Endothelial cell of umbilical vein (primary cell): ENCODE data around the gene MVK. TPM values are rescaled to one million over a fixed set of nuclear protein-coding genes. Genes with fewer than 3 reads are reported as not detected.

Experiments used
- BruUV-seq: library from RNA; stranded (reverse); fragments of 400-500 nt; replicated peaks from 2 replicates; lab custom pipeline; 2021; lab: Mats Ljungman, UMichigan
- CTCF ChIA-PET: fragments of 300-600, 350-600 bp; sonication (Branson Sonifier 250); formaldehyde crosslinking; loops from one replicate; lab custom pipeline; 2021; ENCODE audit warnings: antibody characterized with exemption, inconsistent platforms; lab: Charles Lee
- POLR2A ChIA-PET: fragments of 300-600, 350-600 bp; sonication (Branson Sonifier 250); formaldehyde crosslinking; loops from one replicate; lab custom pipeline; 2021; ENCODE audit warnings: antibody characterized with exemption, inconsistent platforms; lab: Charles Lee
- DNase-seq: peaks from one replicate; pipeline ENCODE4 v3.0.0-alpha.2; 2011; ENCODE audit warnings: low read depth, low spot score
- FAIRE-seq: peaks from 2 replicates; lab custom pipeline; 2011; peaks lifted over from hg19 to GRCh38; lab: Jason Lieb, UNC
- H2AFZ ChIP-seq: 2 replicates; pipeline ENCODE4 v1.6.0; 2012; ENCODE audit warnings: low read depth, low read length, control low read depth, inconsistent platforms
- H3K27ac ChIP-seq: 2 replicates; pipeline ENCODE4 v1.5.1; 2011; ENCODE audit warnings: low read depth, mild to moderate bottlenecking, control low read depth, low read length, moderate library complexity; ENCODE audit not compliant: insufficient read depth
- H3K27me3 ChIP-seq, 2 experiments: 2 replicates each; pipeline versions ENCODE4 v1.6.0 to v1.6.1; 2011; ENCODE audit warnings: low read length in 2 of 2, mixed read lengths in 1 of 2; ENCODE audit not compliant: control insufficient read depth in 2 of 2, insufficient read depth in 2 of 2
- H3K36me3 ChIP-seq, 2 experiments: 2 replicates in 1 of 2; 3 replicates in 1 of 2; pipeline ENCODE4 v1.5.1; 2011; ENCODE audit warnings: low read length in 2 of 2, mild to moderate bottlenecking in 1 of 2, moderate library complexity in 1 of 2; ENCODE audit not compliant: control insufficient read depth in 2 of 2, insufficient read depth in 2 of 2; ENCODE audit errors: extremely low read depth in 1 of 2
- H3K4me1 ChIP-seq: 3 replicates; pipeline ENCODE4 v1.5.1; 2011; ENCODE audit warnings: mild to moderate bottlenecking, low read length; ENCODE audit not compliant: control insufficient read depth, insufficient read depth; ENCODE audit errors: extremely low read depth
- H3K4me2 ChIP-seq: 2 replicates; pipeline ENCODE4 v1.6.1; 2011; ENCODE audit warnings: low read length, control low read depth, mixed read lengths; ENCODE audit not compliant: insufficient read depth
- H3K4me3 ChIP-seq, 3 experiments: fragments of 200-600 bp in 1 of 3; sonication (generic), shearing (Covaris generic) in 1 of 3; replicated peaks in 1 of 3; 2 replicates each; pipeline ENCODE4 v1.5.1; 2011 to 2016; ENCODE audit warnings: control low read depth in 3 of 3, low read length in 3 of 3, mild to moderate bottlenecking in 2 of 3, inconsistent platforms in 1 of 3, low read depth in 1 of 3, moderate library complexity in 1 of 3; ENCODE audit not compliant: insufficient read depth in 1 of 3
- H3K79me2 ChIP-seq: 2 replicates; pipeline ENCODE4 v1.6.0; 2012; ENCODE audit warnings: low read length, inconsistent platforms; ENCODE audit not compliant: control insufficient read depth, insufficient read depth
- H3K9ac ChIP-seq: replicated peaks from 2 replicates; pipeline ENCODE3; 2011; ENCODE audit warnings: low read length, control low read depth; ENCODE audit not compliant: insufficient read depth; ENCODE audit errors: extremely low read depth
- H3K9me1 ChIP-seq: replicated peaks from 3 replicates; pipeline ENCODE4 v1.6.0; 2011; ENCODE audit warnings: mild to moderate bottlenecking, low read length; ENCODE audit not compliant: control insufficient read depth, insufficient read depth; ENCODE audit errors: extremely low read depth
- H3K9me3 ChIP-seq: replicated peaks from 2 replicates; pipeline ENCODE4 v1.5.1; 2012; ENCODE audit warnings: low read length, inconsistent platforms; ENCODE audit not compliant: control insufficient read depth, insufficient read depth
- H4K20me1 ChIP-seq: replicated peaks from 2 replicates; pipeline ENCODE3; 2011; ENCODE audit warnings: mild to moderate bottlenecking, low read length; ENCODE audit not compliant: control insufficient read depth, insufficient read depth; ENCODE audit errors: extremely low read depth
- CTCF ChIP-seq, 2 donors: IDR thresholded peaks; 1 replicate in 1 of 2; 2 replicates in 1 of 2; pipeline ENCODE4 v1.5.1; 2011; ENCODE audit warnings: low read length in 2 of 2, mild to moderate bottlenecking in 2 of 2, moderate library complexity in 2 of 2, control low read depth in 1 of 2, inconsistent platforms in 1 of 2, low read depth in 1 of 2; ENCODE audit not compliant: insufficient read depth in 1 of 2; ENCODE audit errors: extremely low read depth in 1 of 2
- EZH2 ChIP-seq: IDR thresholded peaks from 2 replicates; pipeline ENCODE4 v1.6.1; 2012; ENCODE audit warnings: borderline replicate concordance, low read depth, mild to moderate bottlenecking, moderate library complexity, low read length, inconsistent platforms; ENCODE audit not compliant: severe bottlenecking
- JUN ChIP-seq: IDR thresholded peaks from 2 replicates; pipeline ENCODE4 v1.6.1; 2011; ENCODE audit warnings: borderline replicate concordance, low read depth; ENCODE audit not compliant: insufficient read length, insufficient read depth
- MAX ChIP-seq: IDR thresholded peaks from 2 replicates; pipeline ENCODE4 v1.6.1; 2011; ENCODE audit not compliant: insufficient read depth, insufficient read length
- MYC ChIP-seq: IDR thresholded peaks from one replicate; pipeline ENCODE4 v1.6.1; 2011; ENCODE audit warnings: mild to moderate bottlenecking, low read depth, low read length
- POLR2A ChIP-seq: IDR thresholded peaks from 2 replicates; pipeline ENCODE4 v1.6.1; 2012; ENCODE audit warnings: low read depth, mild to moderate bottlenecking, control low read depth, low read length
- POLR2AphosphoS5 ChIP-seq: IDR thresholded peaks from 2 replicates; pipeline ENCODE4 v1.6.1; 2012; ENCODE audit warnings: low read depth, mild to moderate bottlenecking, control low read depth, low read length, moderate library complexity; ENCODE audit not compliant: insufficient read depth
- dilution Hi-C: fragments of 300-500 bp; cut with MboI; formaldehyde crosslinking; loops from one replicate; pipeline ENCODE4 v1.15.0; 2019; ENCODE audit warnings: low sequenced_read_pairs; ENCODE audit not compliant: extremely low pct_ligation_motif_present
- intact Hi-C: fragments of 100-400 bp; cut with micrococcal nuclease; formaldehyde crosslinking; loops from one replicate; pipeline ENCODE4 v1.10.0; 2022
- polyA plus RNA-seq, 4 experiments: library from polyadenylated mRNA; depleted of rRNA in 3 of 4; stranded (reverse) in 3 of 4; unstranded in 1 of 4; fragments of >200 nt; gene quantifications; 2 replicates each; pipeline versions ENCODE4 v1.2.1 to v1.2.3, GENCODE V29; 2011 to 2012; ENCODE audit warnings: missing spikeins in 1 of 4
- total RNA-seq: library from RNA; stranded (reverse); gene quantifications from 2 replicates; pipeline ENCODE4 v1.2.3, GENCODE V29; 2021

The MVK gene
- total and polyA plus RNA-seq, 2 donors (not counting 3 experiments of a cell fraction or from before 2014, with no cell fraction given) = 32.6 to 42.6 TPM

DNA sequence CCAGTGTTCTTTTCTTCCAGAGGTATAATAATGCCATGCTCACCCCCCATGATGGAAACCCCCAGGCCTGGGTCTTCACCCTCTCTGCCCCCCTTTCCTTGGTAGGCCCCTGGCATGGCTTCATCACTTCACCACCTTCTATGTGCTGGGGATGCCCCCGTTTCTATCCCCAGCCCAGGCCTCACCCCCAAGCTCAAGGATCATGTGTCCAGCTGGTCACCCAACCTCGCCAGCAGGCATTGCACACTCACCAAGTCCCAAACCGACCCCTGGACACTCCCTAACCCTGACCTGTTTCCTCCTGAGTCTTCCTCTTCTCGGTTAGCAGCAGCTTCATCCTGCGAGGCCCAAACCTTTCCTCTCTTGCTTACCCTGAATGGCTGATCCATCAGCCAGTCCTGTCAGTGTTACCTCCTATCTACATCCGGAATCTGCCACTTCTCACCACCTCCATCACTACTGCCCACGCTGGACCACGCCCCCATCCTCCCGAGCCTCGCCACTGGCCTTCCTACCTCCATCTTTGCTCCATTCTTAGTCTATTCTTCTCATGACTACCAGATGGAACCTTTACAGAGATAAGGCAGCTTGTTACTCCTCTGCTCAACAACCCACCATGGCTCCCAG lies 69.0 kb downstream of the MVK start:
- Histone ChIP-seq H3K9ac (no peak overlapping the region), H3K4me3 (no peak overlapping the region), H3K9me1 (no peaks in the 10 kb centered on the region), H3K4me1 (no peaks in the 10 kb centered on the region), H3K27ac (no peak overlapping the region), H3K27me3 (peaks cover 2 to 5% of the 10 kb centered on the region in 2 experiments), H3K4me2 (no peak overlapping the region), H3K79me2 (no peaks in the 10 kb centered on the region), H2AFZ (no peak overlapping the region), H3K36me3 (no peaks in the 10 kb centered on the region), H4K20me1 (no peaks in the 10 kb centered on the region), H3K9me3 (no peaks in the 10 kb centered on the region)
- DNase-seq (no peak), FAIRE-seq (no peak)
- dilution Hi-C loops (no loop called here), intact Hi-C loops (no loop called here)
- ChIA-PET CTCF (interaction anchor here (1.3 kb wide), 1 partner anchor 16 kb away, joined by 3 read pairs; no protein-coding TSS in a partner anchor), POLR2A (interaction anchor here (0.6 kb wide), 1 partner anchor 85 kb away, joined by 12 read pairs; no protein-coding TSS in a partner anchor)
- TF ChIP-seq POLR2AphosphoS5 (no peak), JUN (no peak), CTCF (IDR thresholded peaks at IDR 0.05; ENCODE audit: extremely low read depth in 1 of 2, insufficient read depth in 1 of 2, low read depth in 1 of 2, low read length in 2 of 2) (no peak), MYC (no peak), EZH2 (no peak), POLR2A (no peak), MAX (no peak)
- no TSS peak for BruUV-seq
